Right atrium auricular region (tissue), 2 donors: ENCODE data around the gene LAMA2. TPM values are rescaled to one million over a fixed set of nuclear protein-coding genes. Genes with fewer than 3 reads are reported as not detected.

Source experiments
- DNase-seq: peaks from one replicate; pipeline ENCODE4 v3.0.0-alpha.2; 2019; ENCODE audit warnings: low spot score
- H3K27ac ChIP-seq, 2 donors: fragments of 200-600 bp; sonication (generic); 1 replicate in 1 of 2; 2 replicates in 1 of 2; pipeline ENCODE4 v1.5.1; 2016 to 2019
- H3K27me3 ChIP-seq, 2 donors: fragments of 200-600 bp; sonication (generic); one replicate each; pipeline versions ENCODE4 v1.5.1 to v1.6.0; 2017 to 2019
- H3K36me3 ChIP-seq: fragments of 200-600 bp; sonication (generic); one replicate; pipeline ENCODE4 v1.5.1; 2016
- H3K4me1 ChIP-seq, 2 donors: fragments of 200-600 bp; sonication (generic); one replicate each; pipeline versions ENCODE4 v1.5.1 to v1.6.0; 2017 to 2019
- H3K4me3 ChIP-seq, 2 donors: fragments of 200-600 bp; sonication (generic); 1 replicate in 1 of 2; 2 replicates in 1 of 2; pipeline ENCODE4 v1.5.1; 2017 to 2019; ENCODE audit warnings: mild to moderate bottlenecking in 1 of 2, moderate library complexity in 1 of 2
- H3K9me3 ChIP-seq, 2 donors: fragments of 200-600 bp; sonication (generic); one replicate each; pipeline ENCODE4 v1.5.1; 2019
- CTCF ChIP-seq, 2 donors: fragments of 200-600 bp; sonication (generic); IDR thresholded peaks; one replicate each; pipeline ENCODE4 v1.5.1; 2019; ENCODE audit warnings: antibody characterized with exemption in 2 of 2
- total RNA-seq, 2 donors: library from RNA; depleted of rRNA; stranded (reverse); fragments of >200 nt; gene quantifications; one replicate each; pipeline ENCODE4 v1.1.0, GENCODE V29; 2016

LAMA2 gene
- total RNA-seq, 2 donors from 2014 or later, result 150 to 166 TPM

- Histone ChIP-seq H3K36me3 (peaks cover 62% of the 10 kb centered on the region), H3K4me1 (no peaks in the 10 kb centered on the region), H3K4me3 (no peak overlapping the region), H3K27ac (no peak overlapping the region), H3K27me3 (no peaks in the 10 kb centered on the region), H3K9me3 (no peaks in the 10 kb centered on the region)
- DNase-seq, result no peak
- no peak for TF ChIP-seq CTCF (IDR thresholded peaks at IDR 0.05)
Measured at GRCh38 chr6:129454488-129454887, 571.5 kb downstream of the LAMA2 start.

GRCh38 chr6:129455126-129455769 lies 572.3 kb downstream of the LAMA2 start:
- Histone ChIP-seq H3K36me3 (peaks cover 70% of the 10 kb centered on the region), H3K4me3 (no peak overlapping the region), H3K9me3 (no peaks in the 10 kb centered on the region), H3K27ac (no peak overlapping the region), H3K27me3 (no peaks in the 10 kb centered on the region), H3K4me1 (no peaks in the 10 kb centered on the region)
- TF ChIP-seq CTCF (IDR thresholded peaks at IDR 0.05), result no peak
- DNase-seq, result no peak

- no peaks in the 10 kb centered on the region for H3K27me3 ChIP-seq
- no peak for TF ChIP-seq CTCF (IDR thresholded peaks at IDR 0.05)
- H3K4me3 ChIP-seq, result no peak overlapping the region
- no peak for DNase-seq
- peaks cover 83% of the 10 kb centered on the region for H3K36me3 ChIP-seq
- no peaks in the 10 kb centered on the region for H3K4me1 ChIP-seq
- H3K27ac ChIP-seq, result no peak overlapping the region
- H3K9me3 ChIP-seq, result no peaks in the 10 kb centered on the region
Measured at GRCh38 chr6:129460221-129460620, 577.3 kb downstream of the LAMA2 start.

- DNase-seq, result no peak
- no peak for TF ChIP-seq CTCF (IDR thresholded peaks at IDR 0.05)
Measured at GRCh38 chr6:129469070-129469662, 586.2 kb downstream of the LAMA2 start.

GRCh38 chr6:129472239-129472638 lies 589.3 kb downstream of the LAMA2 start:
- H3K9me3 ChIP-seq, result no peaks in the 10 kb centered on the region
- DNase-seq, result no peak
- peaks cover 12% of the 10 kb centered on the region for H3K36me3 ChIP-seq
- H3K4me3 ChIP-seq, result no peak overlapping the region
- no peaks in the 10 kb centered on the region for H3K27me3 ChIP-seq
- H3K4me1 ChIP-seq, result peaks cover 0 to 4% of the 10 kb centered on the region in 2 donors
- no peak for TF ChIP-seq CTCF (IDR thresholded peaks at IDR 0.05)
- H3K27ac ChIP-seq, result no peak overlapping the region

More at GRCh38 chr6:129469070-129469662, 586.2 kb downstream of the LAMA2 start:
- no peaks in the 10 kb centered on the region for H3K27me3 ChIP-seq
- H3K9me3 ChIP-seq, result no peaks in the 10 kb centered on the region
- H3K36me3 ChIP-seq, result peaks cover 36% of the 10 kb centered on the region
- H3K4me1 ChIP-seq, result no peaks in the 10 kb centered on the region
- H3K27ac ChIP-seq, result no peak overlapping the region
- no peak overlapping the region for H3K4me3 ChIP-seq
